Stimulated activated naive CD4-positive, alpha-beta T cell (primary cell): Measurements from ENCODE around the gene NUDT8.
"Not testable (repeated sequence)": the region's sequence is repeated elsewhere in the genome, so short reads cannot be mapped to it uniquely, and the experiment has no call there.

Experiments
- DNase-seq, 6 experiments: peaks; one replicate each; lab custom pipeline; 2025; lab: John Stamatoyannopoulos, UW

Gene NUDT8

GRCh38 chr11:67593565-67593905, 36.2 kb downstream of the NUDT8 start:
- no peak for DNase-seq

DNA sequence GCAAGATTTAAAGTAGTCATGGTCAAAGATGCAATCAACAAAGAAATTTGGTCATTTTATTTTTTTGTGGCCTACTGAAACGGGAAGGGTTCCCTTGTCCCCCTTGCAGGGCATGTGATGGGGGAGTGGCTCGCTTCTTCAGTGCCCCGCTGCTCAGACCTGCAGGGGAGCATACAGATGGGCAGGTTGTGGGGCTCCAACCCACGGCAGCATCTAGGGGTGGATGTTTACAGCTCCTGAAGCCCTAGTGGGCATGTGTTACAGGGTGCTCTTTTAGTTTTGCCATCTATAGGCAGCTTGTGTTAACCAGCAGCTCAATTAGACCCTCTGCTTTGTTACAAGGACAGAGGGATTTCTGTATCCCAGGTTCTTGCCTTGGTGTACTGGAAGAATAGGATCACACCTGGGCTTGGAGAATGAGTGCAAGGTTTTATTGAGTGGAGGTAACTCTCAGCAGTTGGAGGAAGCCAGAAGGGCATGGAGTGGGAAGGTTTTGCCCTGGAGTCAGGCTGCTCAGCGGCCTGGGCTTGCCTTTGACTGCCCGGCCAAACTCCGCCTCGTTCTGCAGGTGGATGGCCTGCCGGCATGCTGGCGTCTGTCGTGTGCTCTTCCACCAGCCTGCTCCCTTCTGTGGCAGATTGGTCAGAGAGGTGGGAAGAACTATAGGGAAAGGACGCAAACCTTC, 36.7 kb downstream of the NUDT8 start:
- DNase-seq = no peak

- not testable (repeated sequence) for DNase-seq
Observed at GRCh38 chr11:67588899-67589415, 40.8 kb downstream of the NUDT8 start.

DNA sequence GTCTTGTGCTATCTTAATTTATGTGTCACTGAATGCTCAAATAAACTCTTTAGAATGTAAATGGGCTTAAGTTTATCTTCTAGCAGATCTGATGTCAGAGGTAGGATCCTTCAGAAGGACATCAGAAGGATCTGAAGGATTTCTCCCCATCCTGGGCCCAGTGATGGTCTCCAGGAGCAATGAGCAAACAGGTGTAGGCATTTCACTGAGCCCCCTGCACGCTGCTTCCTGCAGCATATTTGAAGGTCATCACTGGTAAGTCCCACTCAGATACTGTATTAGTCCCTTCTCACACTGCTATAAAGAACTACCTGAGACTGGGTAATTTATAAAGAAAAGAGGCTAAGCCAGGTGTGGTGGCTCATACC, 41.6 kb downstream of the NUDT8 start:
- no peak for DNase-seq

DNA sequence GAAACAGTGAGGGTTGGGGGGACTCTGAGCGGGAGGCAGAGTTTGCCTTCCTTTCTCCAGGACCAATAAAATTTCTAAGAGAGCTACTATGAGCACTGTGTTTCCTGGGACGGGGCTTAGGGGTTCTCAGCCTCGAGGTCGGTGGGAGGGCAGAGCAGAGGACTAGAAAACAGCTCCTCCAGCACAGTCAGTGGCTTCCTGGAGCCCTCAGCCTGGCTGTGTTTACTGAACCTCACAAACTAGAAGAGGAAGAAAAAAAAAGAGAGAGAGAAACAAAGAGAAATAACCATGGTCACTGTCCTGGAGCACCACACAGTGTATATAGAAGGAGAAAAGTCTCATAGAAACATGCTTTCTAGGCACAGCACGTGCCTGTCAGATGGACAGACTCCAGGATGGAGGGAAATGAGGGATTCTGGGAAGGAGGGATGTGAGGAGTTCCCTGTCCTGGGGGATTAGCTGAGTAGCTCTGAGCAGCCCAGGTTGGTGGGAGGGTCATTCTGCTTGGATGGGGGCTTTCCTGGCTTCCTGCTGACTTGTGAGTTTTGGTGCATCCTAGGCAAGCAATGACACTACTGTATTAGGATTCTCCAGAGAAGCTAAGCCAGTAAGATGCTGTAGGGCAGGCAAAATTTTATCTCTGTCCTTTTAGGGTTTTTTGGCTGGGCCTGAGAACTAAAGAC, 43.0 kb downstream of the NUDT8 start:
- no peak for DNase-seq

DNA sequence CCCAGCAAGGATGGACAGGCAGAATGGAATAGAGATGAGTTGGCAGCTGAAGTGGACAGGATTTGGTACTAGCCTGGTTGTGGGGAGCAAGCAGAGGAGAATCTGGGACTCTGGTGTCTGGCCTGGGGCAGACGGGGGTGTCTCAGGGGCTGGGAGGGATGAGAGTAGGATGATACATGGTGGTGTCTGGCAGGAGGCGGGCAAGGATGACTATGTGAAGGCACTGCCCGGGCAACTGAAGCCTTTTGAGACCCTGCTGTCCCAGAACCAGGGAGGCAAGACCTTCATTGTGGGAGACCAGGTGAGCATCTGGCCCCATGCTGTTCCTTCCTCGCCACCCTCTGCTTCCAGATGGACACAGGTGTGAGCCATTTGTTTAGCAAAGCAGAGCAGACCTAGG, 43.8 kb downstream of the NUDT8 start:
- no peak for DNase-seq

DNA sequence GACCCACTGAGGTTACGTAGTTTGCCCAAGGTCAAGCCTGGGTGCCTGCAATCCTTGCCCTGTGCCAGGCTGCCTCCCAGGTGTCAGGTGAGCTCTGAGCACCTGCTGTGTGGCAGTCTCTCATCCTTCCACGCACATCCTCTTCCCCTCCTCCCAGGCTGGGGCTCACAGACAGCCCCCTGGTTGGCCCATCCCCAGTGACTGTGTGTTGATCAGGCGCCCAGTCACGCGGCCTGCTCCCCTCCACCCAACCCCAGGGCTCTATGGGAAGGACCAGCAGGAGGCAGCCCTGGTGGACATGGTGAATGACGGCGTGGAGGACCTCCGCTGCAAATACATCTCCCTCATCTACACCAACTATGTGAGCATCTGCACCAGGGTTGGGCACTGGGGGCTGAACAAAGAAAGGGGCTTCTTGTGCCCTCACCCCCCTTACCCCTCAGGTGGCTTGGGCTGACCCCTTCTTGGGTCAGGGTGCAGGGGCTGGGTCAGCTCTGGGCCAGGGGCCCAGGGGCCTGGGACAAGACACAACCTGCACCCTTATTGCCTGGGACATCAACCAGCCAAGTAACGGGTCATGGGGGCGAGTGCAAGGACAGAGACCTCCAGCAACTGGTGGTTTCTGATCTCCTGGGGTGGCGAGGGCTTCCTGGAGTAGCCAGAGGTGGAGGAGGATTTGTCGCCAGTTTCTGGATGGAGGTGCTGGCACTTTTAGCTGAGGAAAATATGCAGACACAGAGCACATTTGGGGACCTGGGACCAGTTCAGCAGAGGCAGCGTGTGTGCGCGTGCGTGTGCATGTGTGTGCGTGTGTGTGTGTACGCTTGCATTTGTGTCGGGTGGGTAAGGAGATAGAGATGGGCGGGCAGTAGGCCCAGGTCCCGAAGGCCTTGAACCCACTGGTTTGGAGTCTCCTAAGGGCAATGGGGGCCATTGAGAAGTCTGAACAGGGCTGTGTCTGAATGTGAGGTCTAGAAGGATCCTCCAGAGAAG, 44.6 kb downstream of the NUDT8 start:
- peak in 2 of 6 experiments; percentile 15 to 37 for DNase-seq

- peak in 3 of 6 experiments; percentile 22 to 50 (median 43) for DNase-seq
Observed at GRCh38 chr11:67584205-67584880, 45.4 kb downstream of the NUDT8 start.

GRCh38 chr11:67583247-67584204, 46.2 kb downstream of the NUDT8 start, which contains the start of gene GSTP1:
GSTP1 (plus strand) TSS chr11:67583812; CDS start chr11:67583844, 32 bp downstream.
- peak; percentile 26 to 69 (median 62) for DNase-seq

- no peak for DNase-seq
Observed at GRCh38 chr11:67582011-67582410, 47.7 kb downstream of the NUDT8 start.

DNA sequence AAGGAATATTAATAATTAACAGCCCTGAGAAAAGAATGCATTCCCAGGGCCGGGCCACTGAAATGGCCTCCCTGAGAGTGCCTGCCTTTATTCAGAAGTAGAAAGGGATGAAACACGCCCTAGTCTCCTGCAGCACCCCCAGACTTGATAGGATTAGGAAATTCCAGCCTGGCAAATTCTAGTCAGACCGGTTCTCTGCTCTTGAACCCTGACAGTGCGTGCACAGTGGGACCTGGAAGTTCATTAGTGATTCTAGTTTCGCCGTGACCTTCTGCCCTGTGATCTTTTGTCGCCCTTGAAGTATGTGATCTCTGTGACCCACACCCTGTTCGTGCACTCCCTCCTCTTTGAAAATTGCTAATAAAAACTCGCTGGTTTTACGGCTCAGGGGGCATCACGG, 48.3 kb downstream of the NUDT8 start:
- no peak for DNase-seq

DNA sequence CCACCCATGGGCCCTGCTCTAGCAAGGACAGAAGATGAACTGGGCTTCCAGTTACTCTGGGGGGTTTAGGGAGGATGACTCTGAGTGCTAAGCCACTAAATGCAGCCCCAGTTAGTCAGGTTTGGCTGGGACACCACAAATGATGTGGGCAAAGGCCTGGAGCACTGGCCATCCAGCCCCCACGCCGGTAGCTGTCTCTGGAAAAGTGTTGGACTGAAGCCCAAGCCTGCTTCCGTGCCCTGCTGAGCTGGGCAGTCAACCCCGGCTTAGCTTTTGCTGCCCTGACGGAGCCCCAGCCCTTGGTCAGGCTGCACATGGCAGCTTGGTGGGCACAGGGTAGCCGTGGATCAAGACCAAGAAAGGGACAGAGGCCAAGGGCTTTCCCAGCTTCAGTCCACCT, 51.8 kb downstream of the NUDT8 start:
- no peak for DNase-seq
